HepG2 (cell line): ENCODE results near the gene DPH5. TPM values are rescaled to one million over a fixed set of nuclear protein-coding genes. Genes with fewer than 3 reads are reported as not detected.

Experiments
- ASH2L ChIP-seq: fragments of 300-600, 200-600 bp; sonication (generic); IDR thresholded peaks from 2 replicates; pipeline ENCODE4 v1.7.0; 2017; ENCODE audit warnings: low read depth, mild to moderate bottlenecking, moderate library complexity, mixed read lengths, low read length; ENCODE audit not compliant: insufficient read length
- EEA1 ChIP-seq: sonication (generic); formaldehyde crosslinking; IDR thresholded peaks from 2 replicates; pipeline ENCODE4 v1.5.1; 2020; ENCODE audit warnings: mild to moderate bottlenecking, missing genetic modification reagents, borderline replicate concordance
- GABPB1 ChIP-seq: IDR thresholded peaks from 2 replicates; pipeline ENCODE4 v1.6.1; 2016; ENCODE audit warnings: mild to moderate bottlenecking, missing genetic modification reagents, moderate library complexity, missing compliant biosample characterization
- IRX3 ChIP-seq: sonication (generic); formaldehyde crosslinking; IDR thresholded peaks from 2 replicates; pipeline ENCODE4 v1.8.1; 2023; ENCODE audit warnings: mild to moderate bottlenecking, low read depth, missing genetic modification reagents, borderline replicate concordance
- MEF2D ChIP-seq: sonication (generic); formaldehyde crosslinking; IDR thresholded peaks from 2 replicates; pipeline ENCODE4 v1.5.1; 2020; ENCODE audit warnings: mild to moderate bottlenecking, missing genetic modification reagents
- MTF2 ChIP-seq: sonication (generic); formaldehyde crosslinking; IDR thresholded peaks from 2 replicates; pipeline ENCODE4 v1.5.0; 2020; ENCODE audit warnings: missing genetic modification reagents, borderline replicate concordance
- POLR2G ChIP-seq: fragments of 200-400 bp; formaldehyde crosslinking; IDR thresholded peaks from 2 replicates; pipeline ENCODE4 v1.6.1; 2018; ENCODE audit warnings: mild to moderate bottlenecking, low read depth, low read length, moderate library complexity
- RAD21 ChIP-seq: fragments of 450-650 bp; formaldehyde crosslinking; IDR thresholded peaks from 2 replicates; pipeline ENCODE4 v1.5.0; 2020; ENCODE audit warnings: mild to moderate bottlenecking
- YEATS4 ChIP-seq: sonication (generic); formaldehyde crosslinking; IDR thresholded peaks from 2 replicates; pipeline ENCODE4 v1.4.0; 2020; ENCODE audit warnings: missing genetic modification reagents, borderline replicate concordance
- ZNF430 ChIP-seq: sonication (generic); formaldehyde crosslinking; IDR thresholded peaks from 2 replicates; pipeline ENCODE4 v1.9.0; 2021; ENCODE audit warnings: mild to moderate bottlenecking, missing genetic modification reagents
- ZNF543 ChIP-seq: sonication (generic); formaldehyde crosslinking; IDR thresholded peaks from 2 replicates; pipeline ENCODE4 v1.4.0; 2020; ENCODE audit warnings: mild to moderate bottlenecking, missing genetic modification reagents
- ZNF772 ChIP-seq: sonication (generic); formaldehyde crosslinking; IDR thresholded peaks from 2 replicates; pipeline ENCODE4 v1.5.0; 2020; ENCODE audit warnings: mild to moderate bottlenecking, missing genetic modification reagents
- ZNF792 ChIP-seq: IDR thresholded peaks from 2 replicates; pipeline ENCODE4 v1.6.1; 2016
- ZSCAN29 ChIP-seq: sonication (generic); formaldehyde crosslinking; conservative IDR thresholded peaks from 2 replicates; pipeline ENCODE4 v1.4.0; 2020; ENCODE audit warnings: mild to moderate bottlenecking, missing genetic modification reagents
- polyA plus RNA-seq, 8 experiments: library from polyadenylated mRNA; depleted of rRNA in 3 of 8; stranded (reverse) in 7 of 8; unstranded in 1 of 8; fragments of >200 nt; fragmentation: Illumina TruSeq in 4 of 8; extraction: Trizol in 4 of 8; gene quantifications; 2 replicates each; pipeline versions ENCODE4 v1.2.1 to v1.2.3, GENCODE V29; 2011 to 2016; ENCODE audit warnings: low read depth in 4 of 8, missing spikeins in 1 of 8, mixed read lengths in 1 of 8; ENCODE audit not compliant: insufficient read depth in 1 of 8
- total RNA-seq, 5 experiments: library from RNA; depleted of rRNA; stranded (reverse); fragments of >200 nt; fragmentation: Illumina TruSeq; extraction: Trizol; gene quantifications; 2 replicates each; pipeline ENCODE4 v1.2.3, GENCODE V29; 2016; ENCODE audit warnings: low read depth in 1 of 5
- TF ChIP-seq, protein P1 (sequence below): IDR thresholded peaks from 2 replicates; pipeline ENCODE4 v1.6.1; 2016
- TF ChIP-seq, protein P2 (sequence below): sonication (generic); formaldehyde crosslinking; IDR thresholded peaks from 2 replicates; pipeline ENCODE4 v1.5.1; 2020; ENCODE audit warnings: mild to moderate bottlenecking, missing genetic modification reagents
- TF ChIP-seq, protein P3 (sequence below): sonication (generic); formaldehyde crosslinking; IDR thresholded peaks from 2 replicates; pipeline ENCODE4 v1.4.0; 2020; ENCODE audit warnings: missing genetic modification reagents, mild to moderate bottlenecking, borderline replicate concordance
- TF ChIP-seq, protein P4 (sequence below): sonication (generic); formaldehyde crosslinking; IDR thresholded peaks from 2 replicates; pipeline ENCODE4 v1.5.1; 2020; ENCODE audit warnings: missing genetic modification reagents, mild to moderate bottlenecking, borderline replicate concordance
- TF ChIP-seq, protein P5 (sequence below): sonication (generic); formaldehyde crosslinking; IDR thresholded peaks from 2 replicates; pipeline ENCODE4 v1.4.0; 2020; ENCODE audit warnings: missing genetic modification reagents

Gene DPH5
- total and polyA plus RNA-seq, 2 of the 13 experiments (the other 11 are each of a cell fraction or from before 2014, with no cell fraction given), result 53.2 to 79.6 TPM

DNA sequence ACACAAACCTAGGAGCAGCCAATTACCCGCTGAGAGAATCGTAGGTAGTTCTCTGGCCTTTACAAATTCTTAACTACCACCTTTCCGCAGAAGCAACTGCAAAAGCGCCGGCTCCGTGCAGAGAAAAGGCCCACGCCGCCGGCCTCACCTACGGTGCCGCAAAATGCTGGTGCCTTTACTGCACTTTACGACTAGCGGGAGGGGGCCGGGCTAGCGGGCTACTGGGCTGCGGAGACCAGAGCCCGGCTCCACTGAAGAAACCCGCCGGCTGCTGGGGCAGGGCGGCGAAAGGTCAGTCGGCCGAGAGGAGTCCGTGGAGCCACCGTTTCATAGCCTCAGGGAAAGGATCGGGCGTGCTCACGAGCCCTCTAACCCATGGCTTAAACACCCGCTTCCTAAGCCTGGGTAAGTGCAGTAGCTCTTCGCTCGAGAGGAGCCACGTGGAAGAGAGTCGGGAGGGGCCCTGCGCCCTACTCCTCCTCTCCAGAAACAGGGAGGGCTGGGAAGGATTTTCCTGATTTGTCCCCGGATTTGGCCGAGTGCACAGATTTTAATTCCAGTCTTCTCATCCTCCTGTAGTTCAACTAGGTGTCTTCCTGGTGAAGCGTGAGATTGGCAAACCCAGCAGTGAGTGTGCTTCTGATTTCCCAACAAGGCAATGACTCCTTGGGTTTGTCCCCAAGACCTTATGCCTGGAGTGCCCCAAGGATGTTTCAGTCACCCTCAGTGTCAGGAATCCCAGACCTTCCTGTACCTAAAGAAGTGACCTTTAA is at the start of gene DPH5 (continued):
- TF ChIP-seq, protein P1, sequence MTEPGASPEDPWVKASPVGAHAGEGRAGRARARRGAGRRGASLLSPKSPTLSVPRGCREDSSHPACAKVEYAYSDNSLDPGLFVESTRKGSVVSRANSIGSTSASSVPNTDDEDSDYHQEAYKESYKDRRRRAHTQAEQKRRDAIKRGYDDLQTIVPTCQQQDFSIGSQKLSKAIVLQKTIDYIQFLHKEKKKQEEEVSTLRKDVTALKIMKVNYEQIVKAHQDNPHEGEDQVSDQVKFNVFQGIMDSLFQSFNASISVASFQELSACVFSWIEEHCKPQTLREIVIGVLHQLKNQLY, result 0 out of 2 replicates have a peak, but pooled peaks have one; percentile 20
- TF ChIP-seq ASH2L (peak; percentile 85), RAD21 (CRISPR knock-in tag) (peak; percentile 36), POLR2G (peak; percentile 97), IRX3 (no peak), GABPB1 (CRISPR knock-in tag) (peak; percentile 79), MTF2 (CRISPR knock-in tag) (no peak), YEATS4 (CRISPR knock-in tag) (peak; percentile 96), ZSCAN29 (0 out of 2 replicates have a peak, but pooled peaks have one; percentile 35), ZNF792 (peak; percentile 75; the same call in 1 of the 2 replicates), ZNF430 (CRISPR knock-in tag) (peak; percentile 19; the same call in 1 of the 2 replicates), EEA1 (CRISPR knock-in tag) (no peak), ZNF772 (peak; percentile 62), ZNF543 (CRISPR knock-in tag) (0 out of 2 replicates have a peak, but pooled peaks have one; percentile 72), MEF2D (CRISPR knock-in tag) (peak; percentile 47; the same call in 1 of the 2 replicates)
- TF ChIP-seq, protein P2, sequence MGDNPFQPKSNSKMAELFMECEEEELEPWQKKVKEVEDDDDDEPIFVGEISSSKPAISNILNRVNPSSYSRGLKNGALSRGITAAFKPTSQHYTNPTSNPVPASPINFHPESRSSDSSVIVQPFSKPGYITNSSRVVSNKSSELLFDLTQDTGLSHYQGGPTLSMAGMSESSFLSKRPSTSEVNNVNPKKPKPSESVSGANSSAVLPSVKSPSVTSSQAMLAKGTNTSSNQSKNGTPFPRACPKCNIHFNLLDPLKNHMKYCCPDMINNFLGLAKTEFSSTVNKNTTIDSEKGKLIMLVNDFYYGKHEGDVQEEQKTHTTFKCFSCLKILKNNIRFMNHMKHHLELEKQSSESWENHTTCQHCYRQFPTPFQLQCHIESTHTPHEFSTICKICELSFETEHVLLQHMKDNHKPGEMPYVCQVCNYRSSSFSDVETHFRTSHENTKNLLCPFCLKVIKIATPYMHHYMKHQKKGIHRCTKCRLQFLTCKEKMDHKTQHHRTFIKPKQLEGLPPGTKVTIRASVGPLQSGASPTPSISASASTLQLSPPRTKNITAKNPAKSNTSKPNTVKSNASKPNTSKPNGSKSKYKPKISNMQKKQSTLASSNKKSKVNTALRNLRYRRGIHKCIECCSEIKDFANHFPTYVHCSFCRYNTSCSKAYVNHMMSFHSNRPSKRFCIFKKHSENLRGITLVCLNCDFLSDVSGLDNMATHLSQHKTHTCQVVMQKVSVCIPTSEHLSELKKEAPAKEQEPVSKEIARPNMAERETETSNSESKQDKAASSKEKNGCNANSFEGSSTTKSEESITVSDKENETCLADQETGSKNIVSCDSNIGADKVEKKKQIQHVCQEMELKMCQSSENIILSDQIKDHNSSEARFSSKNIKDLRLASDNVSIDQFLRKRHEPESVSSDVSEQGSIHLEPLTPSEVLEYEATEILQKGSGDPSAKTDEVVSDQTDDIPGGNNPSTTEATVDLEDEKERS (CRISPR knock-in tag), result peak; percentile 64; the same call in 1 of the 2 replicates
- TF ChIP-seq, protein P3, sequence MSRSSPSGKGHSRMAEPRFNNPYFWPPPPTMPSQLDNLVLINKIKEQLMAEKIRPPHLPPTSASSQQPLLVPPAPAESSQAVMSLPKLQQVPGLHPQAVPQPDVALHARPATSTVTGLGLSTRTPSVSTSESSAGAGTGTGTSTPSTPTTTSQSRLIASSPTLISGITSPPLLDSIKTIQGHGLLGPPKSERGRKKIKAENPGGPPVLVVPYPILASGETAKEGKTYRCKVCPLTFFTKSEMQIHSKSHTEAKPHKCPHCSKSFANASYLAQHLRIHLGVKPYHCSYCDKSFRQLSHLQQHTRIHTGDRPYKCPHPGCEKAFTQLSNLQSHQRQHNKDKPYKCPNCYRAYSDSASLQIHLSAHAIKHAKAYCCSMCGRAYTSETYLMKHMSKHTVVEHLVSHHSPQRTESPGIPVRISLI (CRISPR knock-in tag), result 0 out of 2 replicates have a peak, but pooled peaks have one; percentile 43
- TF ChIP-seq, protein P4, sequence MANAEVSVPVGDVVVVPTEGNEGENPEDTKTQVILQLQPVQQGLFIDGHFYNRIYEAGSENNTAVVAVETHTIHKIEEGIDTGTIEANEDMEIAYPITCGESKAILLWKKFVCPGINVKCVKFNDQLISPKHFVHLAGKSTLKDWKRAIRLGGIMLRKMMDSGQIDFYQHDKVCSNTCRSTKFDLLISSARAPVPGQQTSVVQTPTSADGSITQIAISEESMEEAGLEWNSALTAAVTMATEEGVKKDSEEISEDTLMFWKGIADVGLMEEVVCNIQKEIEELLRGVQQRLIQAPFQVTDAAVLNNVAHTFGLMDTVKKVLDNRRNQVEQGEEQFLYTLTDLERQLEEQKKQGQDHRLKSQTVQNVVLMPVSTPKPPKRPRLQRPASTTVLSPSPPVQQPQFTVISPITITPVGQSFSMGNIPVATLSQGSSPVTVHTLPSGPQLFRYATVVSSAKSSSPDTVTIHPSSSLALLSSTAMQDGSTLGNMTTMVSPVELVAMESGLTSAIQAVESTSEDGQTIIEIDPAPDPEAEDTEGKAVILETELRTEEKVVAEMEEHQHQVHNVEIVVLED (CRISPR knock-in tag), result peak; percentile 52; the same call in 1 of the 2 replicates
- TF ChIP-seq, protein P5, sequence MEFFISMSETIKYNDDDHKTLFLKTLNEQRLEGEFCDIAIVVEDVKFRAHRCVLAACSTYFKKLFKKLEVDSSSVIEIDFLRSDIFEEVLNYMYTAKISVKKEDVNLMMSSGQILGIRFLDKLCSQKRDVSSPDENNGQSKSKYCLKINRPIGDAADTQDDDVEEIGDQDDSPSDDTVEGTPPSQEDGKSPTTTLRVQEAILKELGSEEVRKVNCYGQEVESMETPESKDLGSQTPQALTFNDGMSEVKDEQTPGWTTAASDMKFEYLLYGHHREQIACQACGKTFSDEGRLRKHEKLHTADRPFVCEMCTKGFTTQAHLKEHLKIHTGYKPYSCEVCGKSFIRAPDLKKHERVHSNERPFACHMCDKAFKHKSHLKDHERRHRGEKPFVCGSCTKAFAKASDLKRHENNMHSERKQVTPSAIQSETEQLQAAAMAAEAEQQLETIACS (CRISPR knock-in tag), result no peak
